Measurements from ENCODE around the gene CORO2B. TPM values are rescaled to one million over a fixed set of nuclear protein-coding genes. Genes with fewer than 3 reads are reported as not detected.

The CORO2B gene
- total RNA-seq, 1 experiment from 2014 or later: 0.14 TPM

- H3K9me3 Mint-ChIP-seq (ENCODE audit: low read depth, unreplicated experiment): no peaks in the 10 kb centered on the region
- no peak overlapping the region for H3K27ac Mint-ChIP-seq (ENCODE audit: unreplicated experiment)
- TF ChIP-seq CTCF (IDR thresholded peaks at IDR 0.05; ENCODE audit: unreplicated experiment): no peak
- no peaks in the 10 kb centered on the region for H3K4me1 Mint-ChIP-seq (ENCODE audit: low read depth, unreplicated experiment)
- CTCF ChIA-PET: no interaction called here
- no peak overlapping the region for H3K4me3 Mint-ChIP-seq (ENCODE audit: low read depth, unreplicated experiment)
- BruUV-seq (replicated peaks): no TSS peak
- no peak for DNase-seq
- peaks cover 100% of the 10 kb centered on the region for H3K27me3 Mint-ChIP-seq (ENCODE audit: unreplicated experiment)
- H3K36me3 Mint-ChIP-seq (ENCODE audit: insufficient read depth, unreplicated experiment): no peaks in the 10 kb centered on the region
- intact Hi-C loops (cut with micrococcal nuclease; ENCODE audit: unreplicated experiment): no loop called here
These were observed 20.4 kb downstream of the CORO2B start for GRCh38 chr15:68599153-68599545.

- Mint-ChIP-seq H3K9me3 (ENCODE audit: low read depth, unreplicated experiment) (no peaks in the 10 kb centered on the region), H3K36me3 (ENCODE audit: insufficient read depth, unreplicated experiment) (no peaks in the 10 kb centered on the region), H3K27ac (ENCODE audit: unreplicated experiment) (no peak overlapping the region), H3K4me1 (ENCODE audit: low read depth, unreplicated experiment) (no peaks in the 10 kb centered on the region), H3K4me3 (ENCODE audit: low read depth, unreplicated experiment) (no peak overlapping the region), H3K27me3 (ENCODE audit: unreplicated experiment) (peaks cover 96% of the 10 kb centered on the region)
- no peak for TF ChIP-seq CTCF (IDR thresholded peaks at IDR 0.05; ENCODE audit: unreplicated experiment)
- CTCF ChIA-PET: no interaction called here
- intact Hi-C loops (cut with micrococcal nuclease; ENCODE audit: unreplicated experiment): no loop called here
- no TSS peak for BruUV-seq (replicated peaks)
- no peak for DNase-seq
These were observed 20.8 kb downstream of the CORO2B start for GRCh38 chr15:68599560-68600071.

- H3K36me3 Mint-ChIP-seq (ENCODE audit: insufficient read depth, unreplicated experiment): no peaks in the 10 kb centered on the region
- no peaks in the 10 kb centered on the region for H3K9me3 Mint-ChIP-seq (ENCODE audit: low read depth, unreplicated experiment)
- TF ChIP-seq CTCF (IDR thresholded peaks at IDR 0.05; ENCODE audit: unreplicated experiment): no peak
- no peak for DNase-seq
- intact Hi-C loops (cut with micrococcal nuclease; ENCODE audit: unreplicated experiment): no loop called here
- H3K4me3 Mint-ChIP-seq (ENCODE audit: low read depth, unreplicated experiment): no peak overlapping the region
- CTCF ChIA-PET: no interaction called here
- H3K4me1 Mint-ChIP-seq (ENCODE audit: low read depth, unreplicated experiment): no peaks in the 10 kb centered on the region
- H3K27ac Mint-ChIP-seq (ENCODE audit: unreplicated experiment): no peak overlapping the region
- no TSS peak for BruUV-seq (replicated peaks)
- H3K27me3 Mint-ChIP-seq (ENCODE audit: unreplicated experiment): peaks cover 77% of the 10 kb centered on the region
These were observed 22.7 kb downstream of the CORO2B start for GRCh38 chr15:68601206-68602197.

- intact Hi-C loops (cut with micrococcal nuclease; ENCODE audit: unreplicated experiment): no loop called here
- CTCF ChIA-PET: no interaction called here
- no peak for DNase-seq
- no peak overlapping the region for H3K4me3 Mint-ChIP-seq (ENCODE audit: low read depth, unreplicated experiment)
- no peaks in the 10 kb centered on the region for H3K36me3 Mint-ChIP-seq (ENCODE audit: insufficient read depth, unreplicated experiment)
- peaks cover 66% of the 10 kb centered on the region for H3K27me3 Mint-ChIP-seq (ENCODE audit: unreplicated experiment)
- H3K9me3 Mint-ChIP-seq (ENCODE audit: low read depth, unreplicated experiment): no peaks in the 10 kb centered on the region
- H3K27ac Mint-ChIP-seq (ENCODE audit: unreplicated experiment): no peak overlapping the region
- TF ChIP-seq CTCF (IDR thresholded peaks at IDR 0.05; ENCODE audit: unreplicated experiment): no peak
- H3K4me1 Mint-ChIP-seq (ENCODE audit: low read depth, unreplicated experiment): no peaks in the 10 kb centered on the region
- no TSS peak for BruUV-seq (replicated peaks)
These were observed 23.8 kb downstream of the CORO2B start for GRCh38 chr15:68602459-68603215.

All from Calu3 (cell line).